HG03025 (cell line): ENCODE measurements around the gene ARHGEF38.
A peak's percentile ranks its signal among the peaks of the same experiment; 100 is the strongest.

Source experiments
- ATAC-seq: cut with Tn5 transposase; IDR thresholded peaks from one replicate; pipeline ENCODE4 v1.9.1; 2021; ENCODE audit warnings: mild to moderate bottlenecking, moderate library complexity; ENCODE audit not compliant: unreplicated experiment, low FRiP score

The ARHGEF38 gene

GRCh38 chr4:105555409-105555808, 3.0 kb downstream of the ARHGEF38 start:
- no peak for ATAC-seq

- no peak for ATAC-seq
Measured at GRCh38 chr4:105556206-105556605, 3.8 kb downstream of the ARHGEF38 start.

GRCh38 chr4:105558277-105558676, 5.9 kb downstream of the ARHGEF38 start:
- ATAC-seq: no peak

GRCh38 chr4:105560421-105560848, 8.0 kb downstream of the ARHGEF38 start:
- no peak for ATAC-seq

- no peak for ATAC-seq
Measured at GRCh38 chr4:105563352-105563751, 10.9 kb downstream of the ARHGEF38 start.

- ATAC-seq: no peak
Measured at GRCh38 chr4:105568584-105568983, 16.2 kb downstream of the ARHGEF38 start.

GRCh38 chr4:105569057-105569865, 16.8 kb downstream of the ARHGEF38 start:
- ATAC-seq: no peak

GRCh38 chr4:105569866-105570236, 17.4 kb downstream of the ARHGEF38 start:
- ATAC-seq: no peak

GRCh38 chr4:105572296-105572695, 19.9 kb downstream of the ARHGEF38 start:
- ATAC-seq: no peak

GRCh38 chr4:105586638-105587328, 34.4 kb downstream of the ARHGEF38 start:
- no peak for ATAC-seq

- no peak for ATAC-seq
Measured at GRCh38 chr4:105587841-105588240, 35.4 kb downstream of the ARHGEF38 start.

GRCh38 chr4:105588252-105588651, 35.8 kb downstream of the ARHGEF38 start:
- ATAC-seq: no peak

- no peak for ATAC-seq
Measured at GRCh38 chr4:105591573-105591972, 39.2 kb downstream of the ARHGEF38 start.

- peak; percentile 83 for ATAC-seq
Measured at GRCh38 chr4:105594099-105595010, 41.9 kb downstream of the ARHGEF38 start.

- ATAC-seq: no peak
Measured at GRCh38 chr4:105596684-105597083, 44.3 kb downstream of the ARHGEF38 start.

GRCh38 chr4:105598052-105598451, 45.6 kb downstream of the ARHGEF38 start:
- no peak for ATAC-seq

- no peak for ATAC-seq
Measured at GRCh38 chr4:105598787-105599186, 46.4 kb downstream of the ARHGEF38 start.

GRCh38 chr4:105599482-105599881, 47.1 kb downstream of the ARHGEF38 start:
- ATAC-seq: no peak

GRCh38 chr4:105599932-105600655, 47.7 kb downstream of the ARHGEF38 start:
- no peak for ATAC-seq

- no peak for ATAC-seq
Measured at GRCh38 chr4:105600951-105601350, 48.5 kb downstream of the ARHGEF38 start.
